Prostate gland (tissue), 2 donors: Measurements from ENCODE around the gene ESR1. TPM values are rescaled to one million over a fixed set of nuclear protein-coding genes. Genes with fewer than 3 reads are reported as not detected.

ENCODE experiments used
- DNase-seq: peaks from one replicate; pipeline ENCODE4 v3.0.0-alpha.2; 2019; ENCODE audit warnings: low spot score
- H3K27ac ChIP-seq, 2 donors: fragments of 200-600 bp; sonication (generic); 2 replicates each; pipeline ENCODE4 v1.5.1; 2017 to 2019
- H3K27me3 ChIP-seq: fragments of 200-600 bp; sonication (generic); replicated peaks from 2 replicates; pipeline ENCODE4 v1.5.1; 2019; ENCODE audit not compliant: insufficient read depth
- H3K36me3 ChIP-seq, 2 donors: fragments of 200-600 bp; sonication (generic); 1 replicate in 1 of 2; 2 replicates in 1 of 2; pipeline versions ENCODE4 v1.5.1 to v1.8.1; 2017 to 2019
- H3K4me1 ChIP-seq: fragments of 200-600 bp; sonication (generic); replicated peaks from 2 replicates; pipeline ENCODE4 v1.5.1; 2019
- H3K4me3 ChIP-seq, 2 donors: fragments of 200-600 bp; sonication (generic); 2 replicates each; pipeline ENCODE4 v1.5.1; 2017 to 2019
- H3K9me3 ChIP-seq: fragments of 200-600 bp; sonication (generic); 2 replicates; pipeline ENCODE4 v1.5.1; 2017
- POLR2A ChIP-seq: fragments of 450-650 bp; IDR thresholded peaks from one replicate; pipeline ENCODE4 v1.6.1; 2016; ENCODE audit warnings: antibody characterized with exemption, mild to moderate bottlenecking
- POLR2AphosphoS5 ChIP-seq: sonication (generic); formaldehyde crosslinking; IDR thresholded peaks from one replicate; pipeline ENCODE4 v1.6.1; 2017; ENCODE audit warnings: antibody characterized with exemption
- WGBS: methylation state at CpG from one replicate; pipeline ENCODE4 v1.1.5; 2018; 5-methylcytosine and 5-hydroxymethylcytosine counted together
- intact Hi-C: fragments of 100-400 bp; cut with DNase I; formaldehyde crosslinking; loops from one replicate; pipeline ENCODE4 v1.14.2; 2022
- total RNA-seq, 2 donors: library from RNA; depleted of rRNA; stranded (reverse); fragments of >200 nt; gene quantifications; one replicate each; pipeline ENCODE4 v1.1.0, GENCODE V29; 2016
- TF ChIP-seq, protein P1 (sequence below), 4 experiments: fragments of 200-600 bp in 2 of 4; fragments of 450-650 bp in 2 of 4; sonication (generic) in 2 of 4; IDR thresholded peaks; 1 replicate in 3 of 4; 2 replicates in 1 of 4; pipeline ENCODE4 v1.5.1; 2016 to 2019; ENCODE audit warnings: antibody characterized with exemption in 4 of 4, mild to moderate bottlenecking in 2 of 4, moderate library complexity in 2 of 4

ESR1 gene
- total RNA-seq, 2 donors from 2014 or later: 2.3 to 5.6 TPM

DNA sequence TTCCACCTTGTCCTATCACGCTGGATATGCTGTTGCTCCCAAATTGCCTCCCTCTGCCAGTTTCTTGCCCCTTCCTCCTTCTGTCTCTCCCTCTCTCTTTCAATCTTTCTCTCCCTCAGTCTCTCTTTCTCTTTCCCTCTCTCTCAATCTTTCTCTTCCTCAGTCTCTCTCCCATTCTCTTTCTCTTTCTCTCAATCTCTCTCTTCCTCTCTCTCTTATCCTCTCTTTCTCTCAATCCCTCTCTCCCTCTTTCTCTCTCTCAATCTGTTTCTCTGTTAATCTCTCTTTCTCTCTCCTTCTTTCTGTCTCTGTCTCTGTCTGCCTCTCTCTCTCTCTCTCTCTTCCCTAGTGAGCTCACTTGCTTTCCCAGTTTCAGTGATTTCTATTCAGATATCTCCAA, 245.8 kb downstream of the ESR1 start:
- no peaks in the 10 kb centered on the region for H3K36me3 ChIP-seq
- H3K27me3 ChIP-seq: no peaks in the 10 kb centered on the region
- no peaks in the 10 kb centered on the region for H3K9me3 ChIP-seq
- no peaks in the 10 kb centered on the region for H3K4me1 ChIP-seq
- 92% methylated on average over 1 of the region's 1 CpG for WGBS
- no peak overlapping the region for H3K27ac ChIP-seq
- intact Hi-C loops: no loop called here
- DNase-seq: no peak
- H3K4me3 ChIP-seq: no peak overlapping the region
- no peak for TF ChIP-seq POLR2A
- TF ChIP-seq, protein P1, sequence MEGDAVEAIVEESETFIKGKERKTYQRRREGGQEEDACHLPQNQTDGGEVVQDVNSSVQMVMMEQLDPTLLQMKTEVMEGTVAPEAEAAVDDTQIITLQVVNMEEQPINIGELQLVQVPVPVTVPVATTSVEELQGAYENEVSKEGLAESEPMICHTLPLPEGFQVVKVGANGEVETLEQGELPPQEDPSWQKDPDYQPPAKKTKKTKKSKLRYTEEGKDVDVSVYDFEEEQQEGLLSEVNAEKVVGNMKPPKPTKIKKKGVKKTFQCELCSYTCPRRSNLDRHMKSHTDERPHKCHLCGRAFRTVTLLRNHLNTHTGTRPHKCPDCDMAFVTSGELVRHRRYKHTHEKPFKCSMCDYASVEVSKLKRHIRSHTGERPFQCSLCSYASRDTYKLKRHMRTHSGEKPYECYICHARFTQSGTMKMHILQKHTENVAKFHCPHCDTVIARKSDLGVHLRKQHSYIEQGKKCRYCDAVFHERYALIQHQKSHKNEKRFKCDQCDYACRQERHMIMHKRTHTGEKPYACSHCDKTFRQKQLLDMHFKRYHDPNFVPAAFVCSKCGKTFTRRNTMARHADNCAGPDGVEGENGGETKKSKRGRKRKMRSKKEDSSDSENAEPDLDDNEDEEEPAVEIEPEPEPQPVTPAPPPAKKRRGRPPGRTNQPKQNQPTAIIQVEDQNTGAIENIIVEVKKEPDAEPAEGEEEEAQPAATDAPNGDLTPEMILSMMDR (IDR thresholded peaks at IDR 0.05): no peak
- no peak for TF ChIP-seq POLR2AphosphoS5

GRCh38 chr6:152054441-152054840, 247.0 kb downstream of the ESR1 start:
- H3K36me3 ChIP-seq: no peaks in the 10 kb centered on the region
- intact Hi-C loops: no loop called here
- TF ChIP-seq POLR2AphosphoS5: no peak
- DNase-seq: no peak
- no peak overlapping the region for H3K27ac ChIP-seq
- H3K4me3 ChIP-seq: no peak overlapping the region
- no peaks in the 10 kb centered on the region for H3K27me3 ChIP-seq
- H3K9me3 ChIP-seq: no peaks in the 10 kb centered on the region
- WGBS: 20% methylated on average over 7 of the region's 7 CpGs
- H3K4me1 ChIP-seq: no peaks in the 10 kb centered on the region

DNA sequence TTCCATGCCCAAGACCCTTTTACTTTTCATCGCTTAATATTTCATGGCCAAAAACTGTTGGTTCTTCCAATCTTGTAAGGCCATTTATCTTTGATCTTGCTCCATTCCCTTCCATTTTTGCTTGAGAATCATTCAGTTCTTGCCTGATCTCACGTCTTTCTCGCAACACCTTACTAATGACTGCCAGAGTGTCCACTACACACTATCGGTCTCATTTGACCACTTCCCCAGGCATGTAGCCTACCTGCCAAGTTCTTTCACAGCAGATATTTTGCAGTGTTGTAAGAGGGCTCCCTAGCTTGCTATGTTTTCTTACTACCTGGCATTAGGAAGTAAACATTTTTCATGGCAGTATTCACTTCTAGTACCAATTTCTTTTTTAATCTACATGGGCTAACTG, 248.0 kb downstream of the ESR1 start:
- Histone ChIP-seq H3K27me3 (no peaks in the 10 kb centered on the region), H3K4me3 (no peak overlapping the region), H3K27ac (no peak overlapping the region), H3K9me3 (no peaks in the 10 kb centered on the region), H3K4me1 (no peaks in the 10 kb centered on the region), H3K36me3 (no peaks in the 10 kb centered on the region)
- WGBS: 97% methylated on average over 4 of the region's 4 CpGs
- intact Hi-C loops: no loop called here
- DNase-seq: no peak
- TF ChIP-seq, protein P1 (IDR thresholded peaks at IDR 0.05): no peak

DNA sequence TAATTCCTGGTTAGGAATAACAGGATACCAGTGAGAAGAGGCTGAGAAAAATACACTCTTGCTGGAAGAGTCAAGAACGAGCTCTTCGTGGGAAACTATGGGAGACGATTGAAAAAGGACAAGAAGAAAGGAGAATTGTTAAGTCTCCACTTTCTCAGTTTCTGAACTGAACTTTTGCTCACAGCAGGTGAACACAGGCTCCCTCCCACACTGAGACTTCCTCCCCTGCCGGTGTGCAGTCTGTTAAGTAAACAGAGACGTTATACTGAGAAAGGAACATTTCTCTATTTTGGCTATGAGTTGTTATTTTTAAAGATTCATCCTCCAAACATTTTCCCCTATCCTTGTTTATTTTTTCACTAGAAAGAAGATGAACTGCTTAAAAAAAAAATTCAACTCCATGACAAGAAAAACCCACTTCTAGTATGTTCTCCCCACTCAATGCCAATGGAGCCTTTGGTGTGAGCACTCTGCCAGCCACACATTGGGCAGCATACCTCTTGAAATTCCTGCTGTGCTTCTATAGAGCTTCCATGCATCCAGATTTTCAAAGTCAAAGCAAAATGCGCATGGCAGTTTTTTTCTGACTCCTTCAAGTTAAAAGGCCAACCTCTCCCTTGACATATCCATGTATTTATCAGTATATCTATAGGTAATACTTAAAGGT, 250.5 kb downstream of the ESR1 start:
- Histone ChIP-seq H3K27me3 (no peaks in the 10 kb centered on the region), H3K27ac (no peak overlapping the region), H3K9me3 (no peaks in the 10 kb centered on the region), H3K4me1 (no peaks in the 10 kb centered on the region), H3K4me3 (no peak overlapping the region), H3K36me3 (no peaks in the 10 kb centered on the region)
- no peak for DNase-seq
- TF ChIP-seq, protein P1 (IDR thresholded peaks at IDR 0.05): no peak
- TF ChIP-seq POLR2A: no peak
- TF ChIP-seq POLR2AphosphoS5: no peak
- WGBS: 42% methylated on average over 6 of the region's 6 CpGs
- intact Hi-C loops: no loop called here

- no peak overlapping the region for H3K27ac ChIP-seq
- no peaks in the 10 kb centered on the region for H3K27me3 ChIP-seq
- WGBS: 84% methylated on average over 2 of the region's 2 CpGs
- DNase-seq: no peak
- H3K4me3 ChIP-seq: no peak overlapping the region
- H3K36me3 ChIP-seq: no peaks in the 10 kb centered on the region
- H3K9me3 ChIP-seq: no peaks in the 10 kb centered on the region
- intact Hi-C loops: no loop called here
- TF ChIP-seq POLR2A (no peak), POLR2AphosphoS5 (no peak)
- TF ChIP-seq, protein P1 (IDR thresholded peaks at IDR 0.05): no peak
- H3K4me1 ChIP-seq: no peaks in the 10 kb centered on the region
Observed at GRCh38 chr6:152059909-152060308, 252.4 kb downstream of the ESR1 start.
